ENCODE data around the gene ZNF566. TPM values are rescaled to one million over a fixed set of nuclear protein-coding genes. Genes with fewer than 3 reads are reported as not detected.

ZNF566 gene
- total RNA-seq (10 to 100 TPM in 2 of 5 experiments, 1 to 10 TPM in 3; 9.2 to 29.8 (median 9.3) TPM), polyA plus RNA-seq (10 to 100 TPM in 1 of 2 donors, 1 to 10 TPM in 1; 9.8 to 29.1 TPM), total RNA-seq (10.0 reads per million, percentile 35 among the genes with 10 or more reads in this experiment)

- Mint-ChIP-seq H3K36me3 (peaks cover 9 to 34% (median 22%) of the 10 kb centered on the region in 5 donors), H3K9me3 (peaks cover 6 to 61% (median 20%) of the 10 kb centered on the region in 11 donors), H3K27me3 (no peaks in the 10 kb centered on the region), H3K27ac (peak within 1 kb of the TSS; percentile 93 to 99 (median 98)), H3K4me3 (peak within 1 kb of the TSS; percentile 93 to 99 (median 98)), H3K4me1 (peaks cover 22 to 43% (median 30%) of the 10 kb centered on the region in 7 donors)
- DNase-seq: peak; percentile 74 to 98 (median 94)
- peak; percentile 95 for ATAC-seq
- Histone ChIP-seq H3K27me3 (ENCODE audit: control insufficient read depth in 2 of 2, insufficient read depth in 2 of 2, low read length in 2 of 2) (no peaks in the 10 kb centered on the region), H3K4me1 (ENCODE audit: control insufficient read depth in 2 of 2, insufficient read depth in 2 of 2, low read length in 2 of 2) (peaks cover 9 to 10% of the 10 kb centered on the region in 2 donors), H3K36me3 (ENCODE audit: control insufficient read depth in 2 of 3, insufficient read depth in 3 of 3, low read length in 3 of 3) (peaks cover 0 to 4% (median 3%) of the 10 kb centered on the region in 3 experiments), H3K27ac (ENCODE audit: low read depth, low read length) (peak within 1 kb of the TSS; percentile 90), H3K4me3 (ENCODE audit: low read length) (peak within 1 kb of the TSS; percentile 97), H3K9me3 (ENCODE audit: control insufficient read depth in 2 of 3, low read length in 3 of 3) (no peaks in the 10 kb centered on the region)
- ChIA-PET POLR2A (interaction anchor here (0.5 to 2.7 kb wide), 17 partner anchors 10 to 1415 kb away, joined by 3 to 26 read pairs (median 5); partner anchors contain the start of genes ZFP14, ZFP82, ZNF146 and ZNF260), CTCF (interaction anchor here (0.7 kb wide), 1 partner anchor 319 kb away, joined by 3 read pairs; no protein-coding TSS in a partner anchor)
- intact Hi-C loops (cut with micrococcal nuclease): loop anchor here (1.0 to 10.0 kb wide), 26 partner anchors 39 to 1017 kb away; partner anchors contain the start of genes ZFP82 (in 2 of the 2), ZNF146 (in 2 of the 2), ZNF260 (in 2 of the 2) and ZNF345 (in 2 of the 2)
Measured at GRCh38 chr19:36489118-36489919, at the start of gene ZNF566. TSS of gene ZNF566 (minus strand) at chr19:36489561. CDS start at chr19:36476557, 13,004 bp downstream.

- H3K36me3 Mint-ChIP-seq: peaks cover 5 to 46% (median 42%) of the 10 kb centered on the region in 5 donors
- H3K9me3 Mint-ChIP-seq: peaks cover 0 to 86% (median 38%) of the 10 kb centered on the region in 11 donors
- DNase-seq (peak in 1 of 9 donors; percentile 0), ATAC-seq (peak; percentile 19)
- ChIA-PET POLR2A (interaction anchor here (0.6 to 3.0 kb wide), 14 partner anchors 40 to 1066 kb away, joined by 3 to 26 read pairs (median 4); partner anchors contain the start of genes ZNF146, ZNF345, ZNF382 and ZNF383), CTCF (no interaction called here)
- Histone ChIP-seq H3K4me3 (ENCODE audit: low read length) (peak overlapping the region; percentile 91), H3K36me3 (ENCODE audit: control insufficient read depth in 2 of 3, insufficient read depth in 3 of 3, low read length in 3 of 3) (peaks cover 0 to 20% (median 8%) of the 10 kb centered on the region in 3 experiments), H3K9me3 (ENCODE audit: control insufficient read depth in 2 of 3, low read length in 3 of 3) (peaks cover 0 to 34% (median 8%) of the 10 kb centered on the region in 3 experiments), H3K27ac (ENCODE audit: low read depth, low read length) (peak overlapping the region; percentile 83), H3K4me1 (ENCODE audit: control insufficient read depth in 2 of 2, insufficient read depth in 2 of 2, low read length in 2 of 2) (peaks cover 4 to 11% of the 10 kb centered on the region in 2 donors), H3K27me3 (ENCODE audit: control insufficient read depth in 2 of 2, insufficient read depth in 2 of 2, low read length in 2 of 2) (no peaks in the 10 kb centered on the region)
- peak overlapping the region; percentile 84 to 99 (median 96) for H3K27ac Mint-ChIP-seq
- peaks cover 15 to 31% (median 23%) of the 10 kb centered on the region in 7 donors for H3K4me1 Mint-ChIP-seq
- intact Hi-C loops (cut with micrococcal nuclease): loop anchor here (1.0 to 5.0 kb wide), 25 partner anchors 40 to 1065 kb away; partner anchors contain the start of genes ZFP14 (in 2 of the 2), ZFP82 (in 2 of the 2), ZNF345 (in 2 of the 2) and ZNF382 (in 2 of the 2)
- no peaks in the 10 kb centered on the region for H3K27me3 Mint-ChIP-seq
- peak overlapping the region; percentile 88 to 100 (median 98) for H3K4me3 Mint-ChIP-seq
Measured at GRCh38 chr19:36528921-36529518, 39.7 kb upstream of the ZNF566 start.

GRCh38 chr19:36528194-36528920 is 39.0 kb upstream of the ZNF566 start, which contains the start of gene ZNF260:
TSS of gene ZNF260 (minus strand) at chr19:36528271. CDS start at chr19:36515238, 13,033 bp downstream.
- ATAC-seq: peak; percentile 95
- Histone ChIP-seq H3K4me3 (ENCODE audit: low read length) (peak within 1 kb of the TSS; percentile 91), H3K27ac (ENCODE audit: low read depth, low read length) (peak within 1 kb of the TSS; percentile 83), H3K9me3 (ENCODE audit: control insufficient read depth in 2 of 3, low read length in 3 of 3) (peaks cover 0 to 33% (median 4%) of the 10 kb centered on the region in 3 experiments), H3K36me3 (ENCODE audit: control insufficient read depth in 2 of 3, insufficient read depth in 3 of 3, low read length in 3 of 3) (peaks cover 0 to 16% (median 8%) of the 10 kb centered on the region in 3 experiments), H3K27me3 (ENCODE audit: control insufficient read depth in 2 of 2, insufficient read depth in 2 of 2, low read length in 2 of 2) (no peaks in the 10 kb centered on the region), H3K4me1 (ENCODE audit: control insufficient read depth in 2 of 2, insufficient read depth in 2 of 2, low read length in 2 of 2) (peaks cover 4 to 11% of the 10 kb centered on the region in 2 donors)
- Mint-ChIP-seq H3K9me3 (peaks cover 0 to 86% (median 36%) of the 10 kb centered on the region in 11 donors), H3K36me3 (peaks cover 9 to 46% (median 40%) of the 10 kb centered on the region in 5 donors), H3K27ac (peak within 1 kb of the TSS; percentile 84 to 99 (median 96)), H3K4me3 (peak within 1 kb of the TSS; percentile 88 to 100 (median 98)), H3K27me3 (no peaks in the 10 kb centered on the region), H3K4me1 (peaks cover 15 to 31% (median 23%) of the 10 kb centered on the region in 7 donors)
- intact Hi-C loops (cut with micrococcal nuclease): loop anchor here (1.0 to 5.0 kb wide), 25 partner anchors 39 to 1066 kb away; partner anchors contain the start of genes ZFP14 (in 2 of the 2), ZFP82 (in 2 of the 2), ZNF345 (in 2 of the 2) and ZNF382 (in 2 of the 2)
- DNase-seq: peak; percentile 81 to 94 (median 90)
- POLR2A ChIA-PET: interaction anchor here (0.7 to 3.0 kb wide), 14 partner anchors 20 to 1066 kb away, joined by 3 to 26 read pairs (median 4); partner anchors contain the start of genes ZNF146, ZNF345, ZNF382 and ZNF527
- CTCF ChIA-PET: no interaction called here

- peak overlapping the region; percentile 83 for H3K27ac ChIP-seq (ENCODE audit: low read depth, low read length)
- H3K9me3 ChIP-seq (ENCODE audit: control insufficient read depth in 2 of 3, low read length in 3 of 3): peaks cover 0 to 35% (median 4%) of the 10 kb centered on the region in 3 experiments
- H3K27me3 ChIP-seq (ENCODE audit: control insufficient read depth in 2 of 2, insufficient read depth in 2 of 2, low read length in 2 of 2): no peaks in the 10 kb centered on the region
- Mint-ChIP-seq H3K4me1 (peaks cover 15 to 32% (median 27%) of the 10 kb centered on the region in 7 donors), H3K27me3 (no peaks in the 10 kb centered on the region), H3K36me3 (peaks cover 13 to 47% (median 44%) of the 10 kb centered on the region in 5 donors), H3K27ac (peak overlapping the region; percentile 84 to 99 (median 96)), H3K9me3 (peaks cover 4 to 86% (median 40%) of the 10 kb centered on the region in 11 donors), H3K4me3 (peak overlapping the region; percentile 88 to 100 (median 98))
- ChIA-PET POLR2A (interaction anchor here (0.7 to 3.0 kb wide), 11 partner anchors 21 to 1067 kb away, joined by 3 to 26 read pairs (median 8); partner anchors contain the start of genes ZNF146, ZNF345, ZNF382 and ZNF527), CTCF (no interaction called here)
- ATAC-seq: no peak
- peak overlapping the region; percentile 91 for H3K4me3 ChIP-seq (ENCODE audit: low read length)
- H3K36me3 ChIP-seq (ENCODE audit: control insufficient read depth in 2 of 3, insufficient read depth in 3 of 3, low read length in 3 of 3): peaks cover 0 to 21% (median 8%) of the 10 kb centered on the region in 3 experiments
- intact Hi-C loops (cut with micrococcal nuclease): loop anchor here (1.0 to 5.0 kb wide), 26 partner anchors 39 to 1066 kb away; partner anchors contain the start of genes ZFP14 (in 2 of the 2), ZFP82 (in 2 of the 2), ZNF345 (in 2 of the 2) and ZNF382 (in 2 of the 2)
- peak in 1 of 9 donors; percentile 0 for DNase-seq
- H3K4me1 ChIP-seq (ENCODE audit: control insufficient read depth in 2 of 2, insufficient read depth in 2 of 2, low read length in 2 of 2): peaks cover 4 to 11% of the 10 kb centered on the region in 2 donors
Measured at GRCh38 chr19:36527873-36528193, 38.5 kb upstream of the ZNF566 start.

GRCh38 chr19:36527341-36527740 is 38.0 kb upstream of the ZNF566 start:
- H3K9me3 Mint-ChIP-seq: peaks cover 6 to 86% (median 42%) of the 10 kb centered on the region in 11 donors
- Histone ChIP-seq H3K27ac (ENCODE audit: low read depth, low read length) (peak overlapping the region; percentile 83), H3K36me3 (ENCODE audit: control insufficient read depth in 2 of 3, insufficient read depth in 3 of 3, low read length in 3 of 3) (peaks cover 0 to 26% (median 8%) of the 10 kb centered on the region in 3 experiments), H3K4me3 (ENCODE audit: low read length) (peak overlapping the region; percentile 91), H3K27me3 (ENCODE audit: control insufficient read depth in 2 of 2, insufficient read depth in 2 of 2, low read length in 2 of 2) (no peaks in the 10 kb centered on the region), H3K9me3 (ENCODE audit: control insufficient read depth in 2 of 3, low read length in 3 of 3) (peaks cover 0 to 35% (median 4%) of the 10 kb centered on the region in 3 experiments), H3K4me1 (ENCODE audit: control insufficient read depth in 2 of 2, insufficient read depth in 2 of 2, low read length in 2 of 2) (peaks cover 4 to 11% of the 10 kb centered on the region in 2 donors)
- H3K27me3 Mint-ChIP-seq: no peaks in the 10 kb centered on the region
- ChIA-PET CTCF (no interaction called here), POLR2A (interaction anchor here (1.5 to 3.0 kb wide), 3 partner anchors 38 to 1067 kb away, joined by 3 to 26 read pairs (median 8); partner anchors contain the start of genes ZNF527, ZNF540, ZNF566 and ZNF571)
- H3K27ac Mint-ChIP-seq: peak overlapping the region in 5 of 9 donors; percentile 60 to 98 (median 96)
- H3K4me1 Mint-ChIP-seq: peaks cover 15 to 34% (median 29%) of the 10 kb centered on the region in 7 donors
- peak in 1 of 9 donors; percentile 10 for DNase-seq
- ATAC-seq: no peak
- H3K4me3 Mint-ChIP-seq: peak overlapping the region; percentile 88 to 100 (median 98)
- intact Hi-C loops (cut with micrococcal nuclease): loop anchor here (1.0 to 5.0 kb wide), 4 partner anchors 42 to 690 kb away; partner anchors contain the start of genes ZNF383 (in 1 of the 2), ZNF568 (in 1 of the 2), ZNF585A (in 1 of the 2) and ZNF829 (in 1 of the 2)
- peaks cover 15 to 50% (median 47%) of the 10 kb centered on the region in 5 donors for H3K36me3 Mint-ChIP-seq

All from naive thymus-derived CD4-positive, alpha-beta T cell (primary cell).